Measurements from ENCODE around the gene FDX1. TPM values are rescaled to one million over a fixed set of nuclear protein-coding genes. Genes with fewer than 3 reads are reported as not detected.

Gene FDX1
- total and polyA plus RNA-seq, 2 of the 13 experiments (the other 11 are each of a cell fraction or from before 2014, with no cell fraction given): 4.5 to 13.1 TPM

GRCh38 chr11:110454609-110455008, 24.9 kb downstream of the FDX1 start:
- no TSS peak for BruUV-seq (replicated peaks)
- TF ChIP-seq, protein P1, sequence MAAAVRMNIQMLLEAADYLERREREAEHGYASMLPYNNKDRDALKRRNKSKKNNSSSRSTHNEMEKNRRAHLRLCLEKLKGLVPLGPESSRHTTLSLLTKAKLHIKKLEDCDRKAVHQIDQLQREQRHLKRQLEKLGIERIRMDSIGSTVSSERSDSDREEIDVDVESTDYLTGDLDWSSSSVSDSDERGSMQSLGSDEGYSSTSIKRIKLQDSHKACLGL (CRISPR knock-in tag; IDR thresholded peaks at IDR 0.05): no peak
- TF ChIP-seq FOXK2 (IDR thresholded peaks at IDR 0.05): no peak
- no peak for TF ChIP-seq MAF1 (CRISPR knock-in tag; IDR thresholded peaks at IDR 0.05; ENCODE audit: borderline replicate concordance)
- no peak for TF ChIP-seq ZSCAN22 (CRISPR knock-in tag; IDR thresholded peaks at IDR 0.05)
- no peak for TF ChIP-seq NRL (CRISPR knock-in tag; IDR thresholded peaks at IDR 0.05; ENCODE audit: borderline replicate concordance)
- no peak for TF ChIP-seq ZNF552 (CRISPR knock-in tag; IDR thresholded peaks at IDR 0.05; ENCODE audit: borderline replicate concordance)
- TF ChIP-seq STAT6 (CRISPR knock-in tag; IDR thresholded peaks at IDR 0.05; ENCODE audit: borderline replicate concordance): no peak
- no peak for TF ChIP-seq ZBTB40 (IDR thresholded peaks at IDR 0.05)
- TF ChIP-seq ZBTB40 (CRISPR knock-in tag; IDR thresholded peaks at IDR 0.05): no peak
- no peak for TF ChIP-seq PLRG1 (conservative IDR thresholded peaks at IDR 0.05)
- TF ChIP-seq CBX2 (IDR thresholded peaks at IDR 0.05; ENCODE audit: low read depth, low read length): no peak
- no peak for TF ChIP-seq CBX2 (CRISPR knock-in tag; IDR thresholded peaks at IDR 0.05; ENCODE audit: low read depth)
- TF ChIP-seq MYC (CRISPR knock-in tag; IDR thresholded peaks at IDR 0.05; ENCODE audit: borderline replicate concordance): no peak

More at GRCh38 chr11:110454609-110455008, 24.9 kb downstream of the FDX1 start:
- H3K79me2 ChIP-seq (ENCODE audit: insufficient read depth, low read length): no peaks in the 10 kb centered on the region
- DNase-seq (ENCODE audit: low spot score): no peak
- H4K20me1 ChIP-seq (ENCODE audit: insufficient read depth, low read length): no peaks in the 10 kb centered on the region
- H3K9me3 ChIP-seq (ENCODE audit: low read length): no peaks in the 10 kb centered on the region
- H3K4me3 ChIP-seq (replicated peaks in 1 of 3; ENCODE audit: insufficient read depth in 1 of 3, low read depth in 2 of 3, low read length in 3 of 3): no peak overlapping the region
- H3K36me3 ChIP-seq (replicated peaks in 1 of 2; ENCODE audit: control insufficient read depth in 1 of 2, insufficient read depth in 2 of 2, low read length in 2 of 2): peaks cover 0 to 10% of the 10 kb centered on the region in 2 experiments; a peak in 2 of 5 replicates
- in situ Hi-C loops (cut with HindIII; ENCODE audit: extremely low pct_ligation_motif_present, low pct_unique_long_range_greater_than_20kb) (no loop called here), intact Hi-C loops (cut with micrococcal nuclease; ENCODE audit: unreplicated experiment) (no loop called here)
- ATAC-seq: no peak
- H3K9ac ChIP-seq (ENCODE audit: insufficient read depth, low read depth, low read length): no peak overlapping the region
- H2AFZ ChIP-seq (ENCODE audit: low read length): no peak overlapping the region
- H3K27me3 ChIP-seq (ENCODE audit: control insufficient read depth in 1 of 2, insufficient read depth in 2 of 2, low read length in 2 of 2): no peaks in the 10 kb centered on the region
- ChIA-PET POLR2A (no interaction called here), CTCF (ENCODE audit: low intra/inter-chr PET ratio, low total read pairs) (no interaction called here)
- FAIRE-seq: no peak
- no peak overlapping the region for H3K27ac ChIP-seq (ENCODE audit: extremely low read length, insufficient read depth, low read length)
- H3K4me2 ChIP-seq (ENCODE audit: low read depth, low read length): no peak overlapping the region
- WGBS (ENCODE audit: low lambda C conversion rate): 44% methylated on average over 1 of the region's 1 CpG
- no peaks in the 10 kb centered on the region for H3K4me1 ChIP-seq (ENCODE audit: insufficient read depth, low read length)

All from HepG2 (cell line).